HPDE6-E6E7 (cell line): ENCODE results near the gene PSPH.
"Not testable (repeated sequence)": the region's sequence is repeated elsewhere in the genome, so short reads cannot be mapped to it uniquely, and the experiment has no call there.

ENCODE experiments used
- DNase-seq: peaks from one replicate; pipeline ENCODE4 v3.0.0; 2011; ENCODE audit warnings: missing footprints; ENCODE audit errors: extremely low spot score

PSPH gene

DNA sequence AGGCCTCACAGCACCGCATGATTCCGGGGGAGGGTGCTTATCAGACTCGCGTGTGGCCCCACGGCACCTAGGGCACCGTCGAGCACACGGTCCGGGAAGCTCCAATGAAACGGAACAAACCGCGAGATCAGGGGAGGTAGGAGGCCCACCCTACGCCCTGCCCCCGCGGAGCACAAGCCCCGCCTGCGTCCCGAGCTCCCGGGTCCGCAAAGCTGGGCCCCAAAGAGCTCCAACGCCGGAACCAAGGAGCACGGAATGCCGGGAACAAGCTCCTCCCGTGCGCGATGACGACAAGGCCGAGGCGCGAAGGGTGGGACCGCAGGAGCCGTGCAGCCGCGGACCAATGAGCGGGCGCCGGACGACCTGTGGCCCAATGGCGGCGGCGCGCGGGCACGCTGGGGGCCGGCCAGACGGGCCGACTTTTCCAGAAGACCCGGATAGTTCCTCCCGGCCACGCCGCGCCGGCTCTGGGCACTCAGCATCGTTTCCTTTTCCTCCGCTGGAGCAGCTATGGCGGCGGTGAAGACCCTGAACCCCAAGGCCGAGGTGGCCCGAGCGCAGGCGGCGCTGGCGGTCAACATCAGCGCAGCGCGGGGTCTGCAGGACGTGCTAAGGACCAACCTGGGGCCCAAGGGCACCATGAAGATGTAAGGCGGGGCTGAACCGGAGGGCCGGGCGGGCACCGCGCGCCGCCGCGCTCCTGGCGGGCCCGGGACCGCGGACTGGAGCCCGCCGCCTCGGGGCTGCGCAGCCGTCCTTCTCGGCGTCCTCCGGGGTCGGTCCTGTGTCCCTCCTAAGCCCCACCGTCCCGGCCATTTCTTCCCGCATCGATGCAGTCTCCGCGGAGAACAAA is at the start of gene PSPH, which contains the start of gene CCT6A:
PSPH (minus strand) TSS at position 106 of the 853 bp plus-strand sequence. CDS start 30,232 bp downstream, outside the sequence.
CCT6A (plus strand) TSS at position 427 of the 853 bp plus-strand sequence; CDS start at position 511, 84 bp downstream.
- DNase-seq = peak; percentile 90

DNA sequence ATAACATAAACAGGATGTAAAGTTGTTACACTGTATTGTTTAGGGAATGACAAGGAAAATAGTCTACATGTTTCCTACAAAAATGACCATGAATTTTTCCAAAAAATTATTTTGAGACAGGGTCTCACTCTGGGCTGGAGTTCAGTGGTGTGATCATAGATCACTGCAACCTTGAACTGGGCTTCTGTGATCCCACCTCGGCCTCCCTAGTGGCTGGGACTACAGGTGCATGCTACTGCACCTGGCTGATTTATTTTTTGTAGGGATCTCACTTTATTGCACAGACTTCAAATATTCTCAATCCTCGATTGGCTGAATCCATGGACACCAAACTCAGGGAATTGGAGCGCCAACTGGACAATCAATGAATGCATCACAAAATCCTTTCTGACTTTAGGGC is 48.4 kb upstream of the PSPH start:
- no peak for DNase-seq

DNA sequence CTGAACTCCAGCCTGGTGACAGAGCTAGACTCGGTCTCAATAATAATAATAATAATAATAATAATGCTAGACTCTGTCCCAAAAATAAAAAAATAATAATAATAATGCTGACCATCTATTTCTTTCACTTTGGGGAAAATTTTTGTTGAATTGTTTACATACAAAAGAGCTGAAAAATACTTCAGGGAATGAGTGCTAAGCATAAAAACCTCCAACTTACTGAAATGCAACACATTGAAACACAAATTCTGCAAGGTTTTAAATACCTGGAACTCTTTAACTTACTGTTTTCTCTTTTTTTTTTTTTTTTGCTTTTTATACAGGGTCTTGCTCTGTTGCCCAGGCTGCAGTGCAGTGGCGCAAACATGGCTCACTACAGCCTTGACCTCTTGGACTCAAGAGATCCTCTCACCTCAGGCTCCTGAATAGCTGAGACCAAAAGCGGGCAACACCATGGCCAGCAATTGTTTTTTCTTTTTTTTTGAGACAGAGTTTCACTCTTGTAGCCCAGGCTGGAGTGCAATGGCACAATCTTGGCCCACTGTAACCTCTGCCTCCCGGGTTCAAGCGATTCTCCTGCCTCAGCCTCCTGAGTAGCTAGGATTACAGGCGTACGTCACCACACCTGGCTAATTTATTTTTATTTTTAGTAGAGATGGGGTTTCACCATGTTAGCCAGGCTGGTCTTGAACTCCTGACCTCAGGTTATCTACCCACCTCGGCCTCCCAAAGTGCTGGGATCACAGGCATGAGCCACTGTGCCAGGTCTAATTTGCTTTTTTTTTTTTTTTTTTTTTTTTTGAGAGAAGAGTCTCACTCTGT is 47.2 kb upstream of the PSPH start:
- DNase-seq = not testable (repeated sequence)

DNA sequence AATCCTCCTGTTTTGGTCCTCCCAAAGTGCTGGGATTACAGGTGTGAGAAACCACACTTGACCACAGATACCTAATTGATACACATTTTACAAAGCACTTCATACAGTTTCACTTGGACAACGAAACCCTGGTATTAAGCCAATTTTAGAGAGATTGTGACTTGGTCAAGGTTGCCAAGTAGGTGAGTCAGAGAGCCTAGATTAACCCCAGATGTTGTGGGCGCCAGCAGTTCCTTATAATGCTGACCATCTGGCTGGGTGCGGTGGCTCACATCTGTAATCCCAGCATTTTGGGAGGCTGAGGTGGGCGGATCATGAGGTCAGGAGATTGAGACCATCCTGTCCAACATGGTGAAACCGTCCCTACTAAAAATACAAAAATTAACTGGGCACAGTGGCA is 46.5 kb upstream of the PSPH start:
- no peak for DNase-seq

DNA sequence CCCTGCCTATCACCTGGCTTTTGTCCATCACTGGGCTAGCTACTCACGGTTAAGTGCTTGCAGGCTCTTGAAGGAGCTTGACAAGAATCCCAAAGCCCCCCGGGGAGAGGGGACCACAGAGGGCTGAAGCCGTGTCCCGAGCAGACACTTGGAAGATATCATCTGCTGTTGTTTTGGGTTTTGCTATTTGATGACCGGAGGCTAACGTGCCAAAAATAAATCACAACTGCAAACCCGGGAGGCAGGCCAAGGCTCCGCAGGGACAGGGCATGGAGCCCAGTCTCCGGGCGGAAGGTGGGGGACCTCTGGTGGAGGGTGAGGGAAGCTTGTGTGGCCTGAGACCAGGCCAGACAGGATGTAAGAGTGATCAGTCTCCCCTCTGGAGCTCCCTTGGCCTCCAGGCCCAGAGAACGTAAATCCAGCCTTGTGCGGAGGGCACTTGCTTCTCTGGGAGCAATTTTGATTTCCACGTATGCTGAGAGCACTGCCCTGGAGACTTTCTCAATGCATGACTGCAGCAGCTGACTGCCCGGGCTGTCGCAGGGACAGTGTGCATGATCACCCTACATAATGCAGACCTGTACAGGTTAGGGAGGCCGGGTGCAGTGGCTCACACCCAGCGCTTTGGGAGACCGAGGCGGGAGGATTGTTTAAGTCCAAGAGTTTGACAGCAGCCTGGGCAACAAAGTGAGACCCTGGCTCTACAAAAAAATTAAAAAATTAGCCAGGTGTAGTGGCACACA is 41.7 kb upstream of the PSPH start, which contains the start of gene PHKG1:
PHKG1 (minus strand) TSS at position 164 of the 743 bp plus-strand sequence. CDS start 4,011 bp downstream, outside the sequence.
- DNase-seq = no peak

DNA sequence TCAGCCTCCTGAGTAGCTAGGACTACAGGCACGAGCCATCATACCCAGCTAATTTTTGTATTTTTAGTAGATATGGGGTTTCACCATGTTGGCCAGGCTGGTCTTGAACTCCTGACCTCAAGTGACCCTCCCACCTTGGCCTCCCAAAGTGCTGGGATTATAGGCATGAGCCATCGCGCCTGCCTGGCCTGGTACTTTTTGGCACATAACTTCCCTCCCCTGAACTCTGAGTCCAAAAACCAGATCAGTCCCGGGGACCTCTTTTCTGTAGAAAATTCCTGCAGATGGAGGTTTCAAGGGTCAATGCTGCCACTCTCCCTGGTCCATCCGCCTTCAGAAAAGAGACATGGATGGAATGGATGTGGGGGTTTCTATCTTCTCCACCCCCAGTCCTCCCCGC is 41.1 kb upstream of the PSPH start:
- DNase-seq = not testable (repeated sequence)

DNA sequence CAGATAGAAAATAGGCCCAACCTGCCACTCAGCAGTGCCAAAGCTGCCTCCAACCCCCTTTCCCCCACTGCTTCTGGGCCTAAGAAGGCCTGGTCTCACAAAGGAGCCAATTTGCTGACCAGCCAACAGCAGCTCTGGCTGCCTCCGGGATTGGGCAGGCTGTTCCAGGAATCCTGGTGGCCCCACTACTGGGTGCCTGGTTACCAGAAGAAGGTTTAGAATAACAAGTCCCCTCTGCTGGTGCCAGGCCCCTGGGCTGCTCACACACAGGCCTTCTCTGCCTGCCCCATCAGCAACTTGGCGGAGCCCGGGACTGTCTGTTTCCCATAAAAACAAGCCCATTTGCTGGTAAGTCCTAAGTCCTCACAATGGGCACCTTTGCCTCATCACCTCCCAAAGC is 40.3 kb upstream of the PSPH start:
- DNase-seq = no peak

DNA sequence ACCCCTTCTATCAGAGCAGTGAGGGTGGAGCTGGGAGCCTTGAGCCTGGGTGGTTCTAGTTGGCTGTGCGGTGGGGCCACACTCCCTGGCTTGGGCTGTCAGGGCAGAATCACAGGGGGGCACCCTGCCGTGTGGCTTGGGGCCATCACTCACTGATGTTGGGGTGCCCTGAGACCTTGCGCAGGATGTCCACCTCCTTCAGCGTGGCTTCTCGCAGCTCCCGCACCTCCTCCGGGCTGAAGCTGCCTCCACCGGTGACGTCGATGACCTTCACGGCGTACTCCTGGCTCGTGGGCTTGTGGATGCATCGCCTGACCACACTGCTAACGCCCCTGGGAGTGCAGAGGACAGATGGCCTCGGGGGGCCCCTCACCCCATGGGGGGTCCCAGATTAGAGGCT is 36.2 kb upstream of the PSPH start:
- no peak for DNase-seq

DNA sequence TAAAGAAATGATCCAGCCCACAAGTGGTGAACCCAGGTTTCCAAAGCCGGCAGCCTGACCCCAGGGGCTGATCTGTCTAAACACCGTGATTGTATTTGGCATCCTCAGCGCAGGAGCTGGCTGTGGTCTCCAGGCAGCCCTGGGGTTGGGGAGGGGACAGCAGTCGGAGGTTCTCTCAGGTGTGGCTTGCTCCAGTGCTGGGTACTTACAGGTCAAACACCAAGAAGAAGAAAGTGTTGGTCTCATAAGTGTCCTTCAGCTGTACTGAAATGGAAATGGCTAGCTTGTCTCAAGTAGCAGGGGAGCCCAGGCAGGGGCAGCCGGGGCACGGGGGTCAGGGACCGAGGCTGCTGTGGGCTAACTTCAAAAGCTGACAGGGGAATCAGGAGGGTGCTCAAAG is 35.5 kb upstream of the PSPH start:
- DNase-seq = no peak

DNA sequence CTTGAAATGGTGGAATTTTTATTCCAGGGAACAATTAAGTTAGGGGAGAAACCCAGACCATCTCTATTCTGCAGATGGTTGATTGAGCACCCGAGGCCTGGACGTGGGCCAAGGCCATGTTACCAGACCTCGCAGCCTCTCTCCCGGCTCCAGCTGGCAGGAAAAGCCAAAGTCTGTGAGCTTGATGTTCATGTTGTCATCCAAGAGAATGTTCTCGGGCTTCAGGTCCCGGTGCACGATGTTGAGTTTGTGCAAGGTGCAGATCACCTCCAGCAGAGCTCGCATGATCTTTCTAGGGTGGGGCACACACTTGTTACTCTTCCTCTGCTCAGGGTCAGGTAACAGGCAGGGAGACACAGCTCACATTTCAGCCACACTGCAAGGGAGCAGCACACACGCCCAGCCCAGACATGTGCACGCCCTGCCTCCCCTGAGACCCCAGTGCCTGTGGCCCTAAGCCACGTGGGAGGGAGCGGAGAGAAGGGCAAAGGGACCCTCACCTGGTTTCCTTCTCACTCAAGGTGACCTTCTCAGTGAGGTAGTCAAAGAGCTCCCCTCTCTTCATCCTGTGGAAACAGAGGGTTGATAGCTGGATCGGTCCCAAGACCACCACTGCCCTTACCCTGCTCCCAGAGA is 32.0 kb upstream of the PSPH start:
- no peak for DNase-seq

DNA sequence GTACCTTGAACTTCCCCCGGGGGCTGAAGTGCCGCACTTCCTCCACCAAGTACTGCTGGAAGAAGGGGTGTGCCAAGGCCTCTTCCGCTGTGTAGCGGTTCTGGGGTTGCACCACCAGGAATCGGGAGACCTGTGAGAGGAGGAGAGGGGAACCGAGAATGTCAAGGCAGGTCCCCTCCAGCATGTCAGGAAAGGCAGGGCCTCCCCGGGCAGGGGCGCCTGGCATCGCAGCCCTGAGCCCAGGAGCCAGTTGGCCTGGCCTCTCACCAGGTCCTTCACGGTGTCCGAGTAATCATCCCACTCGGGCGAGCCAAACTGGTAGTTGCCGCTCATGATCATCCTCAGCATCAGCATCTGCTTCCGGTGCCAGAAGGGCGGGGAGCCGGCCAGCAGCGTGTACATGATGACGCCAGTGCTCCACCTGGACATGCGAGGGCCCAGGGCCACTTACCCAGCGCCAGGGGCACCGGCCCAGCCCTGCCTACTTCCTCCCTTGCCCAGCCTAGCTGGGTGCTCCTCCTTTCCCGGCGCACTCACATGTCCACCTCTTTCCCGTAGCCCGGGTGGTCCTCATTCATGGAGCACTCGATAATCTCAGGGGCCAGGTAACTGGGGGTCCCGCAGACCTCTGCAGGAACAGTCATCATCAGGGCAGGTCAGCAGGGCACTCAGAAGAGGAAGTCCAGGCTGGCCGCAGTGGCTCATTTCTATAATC is 30.5 kb upstream of the PSPH start:
- no peak for DNase-seq

DNA sequence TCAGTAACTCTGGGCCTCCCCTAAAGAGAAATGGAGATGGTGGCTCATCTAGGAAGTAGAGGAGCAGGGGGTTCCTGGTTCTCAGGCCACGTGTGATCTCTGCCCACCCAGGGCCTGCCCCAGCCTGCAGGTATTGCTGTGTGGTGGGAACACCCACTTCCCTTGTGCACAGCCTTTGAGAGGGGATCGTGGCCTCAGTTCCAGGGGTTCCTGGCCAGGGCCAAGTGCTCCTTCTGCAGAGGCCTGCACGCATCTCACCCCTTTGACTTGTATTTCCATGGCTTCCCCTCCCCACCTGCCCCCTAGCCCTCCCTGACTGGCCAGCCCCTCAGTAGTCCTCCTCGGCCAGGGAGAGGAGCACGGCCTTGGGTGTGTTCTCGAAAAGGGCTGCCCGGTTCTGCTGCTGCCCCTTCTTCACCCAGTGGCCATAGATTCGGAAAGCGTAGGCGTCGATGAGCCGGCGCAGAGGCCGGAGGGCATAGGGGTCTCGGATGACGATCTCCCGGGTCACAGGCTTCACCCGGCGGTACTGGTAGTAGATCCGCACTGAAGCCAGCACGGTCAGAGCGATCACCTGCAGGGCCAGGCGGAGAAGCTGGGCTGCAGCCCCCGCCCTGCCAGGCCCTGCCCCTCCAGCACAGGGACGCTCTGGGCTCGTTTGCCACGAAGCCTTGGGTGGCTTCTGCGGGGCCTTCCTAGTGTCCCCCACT is 29.6 kb upstream of the PSPH start:
- not testable (repeated sequence) for DNase-seq

DNA sequence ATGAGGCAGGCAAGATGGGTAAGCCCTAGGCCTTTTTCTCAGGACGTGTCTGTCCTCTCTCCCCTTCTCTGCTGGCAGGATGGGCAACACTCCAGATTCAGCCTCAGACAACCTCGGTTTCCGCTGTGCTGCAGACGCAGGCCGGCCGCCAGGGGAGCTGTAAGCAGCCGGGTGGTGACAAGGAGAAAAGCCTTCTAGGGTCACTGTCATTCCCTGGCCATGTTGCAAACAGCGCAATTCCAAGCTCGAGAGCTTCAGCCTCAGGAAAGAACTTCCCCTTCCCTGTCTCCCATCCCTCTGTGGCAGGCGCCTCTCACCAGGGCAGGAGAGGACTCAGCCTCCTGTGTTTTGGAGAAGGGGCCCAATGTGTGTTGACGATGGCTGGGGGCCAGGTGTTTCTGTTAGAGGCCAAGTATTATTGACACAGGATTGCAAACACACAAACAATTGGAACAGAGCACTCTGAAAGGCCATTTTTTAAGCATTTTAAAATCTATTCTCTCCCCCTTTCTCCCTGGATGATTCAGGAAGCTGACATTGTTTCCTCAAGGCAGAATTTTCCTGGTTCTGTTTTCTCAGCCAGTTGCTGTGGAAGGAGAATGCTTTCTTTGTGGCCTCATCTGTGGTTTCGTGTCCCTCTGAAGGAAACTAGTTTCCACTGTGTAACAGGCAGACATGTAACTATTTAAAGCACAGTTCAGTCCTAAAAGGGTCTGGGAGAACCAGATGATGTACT is 28.4 kb upstream of the PSPH start:
- DNase-seq = no peak

DNA sequence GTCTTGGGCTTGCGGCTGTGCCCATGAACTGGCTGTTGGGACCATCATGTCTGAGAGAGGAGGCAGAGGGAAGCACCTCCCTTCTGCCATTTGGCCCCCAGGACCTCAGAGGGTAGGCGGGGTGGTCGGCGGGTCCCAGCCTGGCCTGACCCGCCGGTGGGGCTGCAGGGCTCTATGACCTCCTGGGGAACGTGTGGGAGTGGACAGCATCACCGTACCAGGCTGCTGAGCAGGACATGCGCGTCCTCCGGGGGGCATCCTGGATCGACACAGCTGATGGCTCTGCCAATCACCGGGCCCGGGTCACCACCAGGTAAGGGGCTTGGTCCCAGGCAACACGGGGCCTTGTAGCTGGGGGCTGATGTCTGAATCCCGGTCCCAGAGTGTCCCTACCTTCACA is 27.0 kb upstream of the PSPH start:
- DNase-seq = no peak

DNA sequence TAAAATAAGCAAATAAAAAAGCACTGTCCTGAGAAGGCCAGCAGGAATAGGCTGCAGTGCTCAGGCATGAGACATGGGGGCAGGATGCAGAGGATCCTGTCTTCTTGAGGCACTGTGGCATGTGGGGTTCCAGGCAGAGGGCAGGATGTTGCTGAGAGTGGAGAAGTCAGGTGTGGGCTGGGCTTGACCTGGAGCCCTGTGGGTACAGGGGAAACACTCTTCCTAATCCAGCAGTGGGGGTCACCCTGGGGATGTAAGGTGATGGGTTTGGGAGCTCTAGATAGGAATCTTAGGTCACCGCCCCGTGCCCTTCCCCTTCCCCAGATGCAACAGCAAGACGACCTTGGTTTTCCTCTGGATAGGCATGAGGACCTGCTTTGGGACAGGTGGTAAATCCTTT is 26.4 kb upstream of the PSPH start:
- no peak for DNase-seq

DNA sequence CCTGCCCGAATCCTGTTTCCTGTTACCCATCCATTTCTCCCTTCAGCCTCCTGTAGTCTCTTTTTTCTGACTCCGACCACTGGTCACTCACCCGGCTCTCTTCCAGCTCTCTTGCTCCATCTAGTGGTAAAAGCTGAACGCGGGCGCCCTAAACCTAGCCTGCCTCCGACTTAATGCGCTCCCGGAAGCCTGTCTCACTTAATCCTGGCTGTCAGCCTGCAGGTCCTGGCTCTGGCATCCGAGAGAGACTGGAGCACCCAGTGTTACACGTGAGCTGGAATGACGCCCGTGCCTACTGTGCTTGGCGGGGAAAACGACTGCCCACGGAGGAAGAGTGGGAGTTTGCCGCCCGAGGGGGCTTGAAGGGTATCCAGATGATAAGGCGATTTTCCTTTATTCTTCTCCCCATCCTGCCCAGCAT is 23.1 kb upstream of the PSPH start:
- peak; percentile 78 for DNase-seq

DNA sequence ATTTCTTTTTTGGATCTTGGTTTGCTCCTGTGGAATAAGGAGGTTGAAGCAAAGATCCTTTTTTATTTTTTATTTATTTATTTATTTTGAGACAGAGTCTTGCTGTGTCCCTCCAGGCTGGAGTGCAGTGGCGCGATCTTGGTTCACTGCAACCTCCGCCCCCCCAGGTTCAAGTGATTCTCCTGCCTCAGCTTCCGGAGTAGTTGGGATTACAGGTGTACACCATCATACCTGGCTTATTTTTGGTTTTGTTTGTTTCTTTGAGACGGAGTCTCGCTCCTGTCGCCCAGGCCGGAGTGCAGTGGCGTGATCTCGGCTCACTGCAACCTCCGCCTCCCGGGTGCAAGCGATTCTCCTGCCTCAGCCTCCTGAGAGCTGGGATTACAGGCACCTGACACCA is 15.1 kb upstream of the PSPH start:
- not testable (repeated sequence) for DNase-seq

DNA sequence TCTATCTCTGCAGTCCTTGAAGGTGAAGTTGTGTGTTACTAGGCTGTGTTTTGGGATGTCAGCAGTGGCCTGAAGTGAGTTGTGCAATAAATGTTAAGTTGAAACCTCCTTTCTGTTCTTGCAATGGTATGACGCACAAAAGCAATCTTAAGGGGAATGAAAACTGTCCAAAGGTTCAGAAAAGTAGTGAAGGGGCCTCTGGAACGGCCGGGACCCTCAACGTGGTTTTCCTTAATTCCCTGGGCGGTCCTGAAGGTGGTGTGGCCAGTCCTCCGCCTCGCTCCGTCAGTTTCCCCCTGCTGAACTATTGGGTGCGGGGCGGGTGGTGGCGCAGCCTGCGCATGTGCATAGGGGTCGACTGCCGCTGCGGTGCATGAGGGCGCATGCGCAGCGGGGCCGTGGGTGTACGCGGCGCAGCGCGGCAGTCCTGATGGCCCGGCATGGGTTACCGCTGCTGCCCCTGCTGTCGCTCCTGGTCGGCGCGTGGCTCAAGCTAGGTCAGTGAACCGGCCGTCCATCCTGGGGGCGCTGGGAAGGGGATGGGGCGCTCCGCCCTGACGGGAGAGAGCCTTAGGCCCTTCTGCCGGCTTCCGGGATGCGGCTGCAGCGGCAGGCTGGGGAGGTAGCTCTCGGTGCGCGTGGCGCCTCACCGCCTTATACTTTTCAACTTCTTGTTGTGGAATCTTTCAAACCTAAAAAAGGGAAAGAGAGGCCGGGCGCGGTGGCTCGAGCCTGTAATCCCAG is 12.8 kb upstream of the PSPH start, which contains the start of gene SUMF2:
SUMF2 (plus strand) TSS at position 405 of the 744 bp plus-strand sequence; CDS start at position 431, 26 bp downstream.
- peak; percentile 99 for DNase-seq
